Right lobe of liver (tissue), 6 donors: Measurements from ENCODE around the gene OGFOD3. TPM values are rescaled to one million over a fixed set of nuclear protein-coding genes. Genes with fewer than 3 reads are reported as not detected.
"Not testable (repeated sequence)": the region's sequence is repeated elsewhere in the genome, so short reads cannot be mapped to it uniquely, and the experiment has no call there.

Source experiments
- ATAC-seq, 4 donors: fragments of 200-7000 bp; cut with Tn5 transposase; one replicate each; pipeline ENCODE4 v1.9.1; 2020; ENCODE audit warnings: mild to moderate bottlenecking in 4 of 4, moderate library complexity in 4 of 4
- DNase-seq, 3 donors: peaks; one replicate each; pipeline ENCODE4 v3.0.0-alpha.2; 2020
- H3K27ac ChIP-seq, 3 donors: fragments of 200-600 bp; one replicate each; pipeline ENCODE4 v1.8.0; 2022
- H3K27me3 ChIP-seq, 2 donors: fragments of 200-600 bp; one replicate each; pipeline ENCODE4 v1.8.0; 2022
- H3K36me3 ChIP-seq, 4 donors: fragments of 200-600 bp; sonication (generic) in 1 of 4; one replicate each; pipeline versions ENCODE4 v1.5.1 to v1.8.0; 2017 to 2022; ENCODE audit warnings: control low read depth in 1 of 4
- H3K4me1 ChIP-seq, 4 donors: fragments of 200-600 bp; sonication (generic) in 1 of 4; one replicate each; pipeline versions ENCODE4 v1.5.1 to v1.8.0; 2017 to 2022; ENCODE audit warnings: control low read depth in 1 of 4
- H3K4me3 ChIP-seq, 3 donors: fragments of 200-600 bp; one replicate each; pipeline ENCODE4 v1.8.0; 2022
- H3K9me3 ChIP-seq, 4 donors: fragments of 200-600 bp; sonication (generic) in 1 of 4; one replicate each; pipeline versions ENCODE4 v1.5.1 to v1.8.0; 2017 to 2022; ENCODE audit warnings: control low read depth in 1 of 4
- CTCF ChIP-seq, 4 donors: fragments of 200-600 bp in 3 of 4; fragments of 450-650 bp in 1 of 4; IDR thresholded peaks; one replicate each; pipeline versions ENCODE4 v1.5.1 to v1.8.0; 2016 to 2022; ENCODE audit warnings: antibody characterized with exemption in 4 of 4, mild to moderate bottlenecking in 2 of 4
- POLR2A ChIP-seq: fragments of 450-650 bp; IDR thresholded peaks from one replicate; pipeline ENCODE4 v1.6.1; 2017; ENCODE audit warnings: antibody characterized with exemption, mild to moderate bottlenecking
- whole genome bisulfite sequencing: methylation state at CpG from one replicate; pipeline ENCODE4 v1.1.6; 2018; ENCODE audit warnings: low coverage, low lambda C conversion rate; ENCODE audit not compliant: insufficient coverage; ENCODE audit errors: missing lambda C conversion rate; 5-methylcytosine and 5-hydroxymethylcytosine counted together
- intact Hi-C, 2 donors: fragments of 100-400 bp; cut with DNase I; formaldehyde crosslinking; loops; one replicate each; pipeline versions ENCODE4 v1.11.2 to v1.14.1; 2022
- total RNA-seq, 6 experiments: library from RNA; depleted of rRNA in 2 of 6; stranded (reverse); fragments of >200 nt in 2 of 6; fragmentation: NEBNext Ultra II Directional in 3 of 6; extraction: Animal tissue kit (Norgen Biotek cat#: 25700) in 3 of 6; gene quantifications; one replicate each; pipeline versions ENCODE4 v1.1.0 to v1.2.4, GENCODE V29; 2016 to 2023
- donor health status: DM: no; HTN: yes; CAD: no.
- donor health status: DM: no; HTN: no; CAD: no.
- donor health status: DM: no; HTN: no; CAD: no.
- donor health status: DM: no; HTN: yes; CAD: no.
- donor health status: DM: no; HTN: yes; CAD: no.

OGFOD3 gene
- total RNA-seq, 6 experiments from 2014 or later, result 13.5 to 23.4 (median 16.2) TPM

DNA sequence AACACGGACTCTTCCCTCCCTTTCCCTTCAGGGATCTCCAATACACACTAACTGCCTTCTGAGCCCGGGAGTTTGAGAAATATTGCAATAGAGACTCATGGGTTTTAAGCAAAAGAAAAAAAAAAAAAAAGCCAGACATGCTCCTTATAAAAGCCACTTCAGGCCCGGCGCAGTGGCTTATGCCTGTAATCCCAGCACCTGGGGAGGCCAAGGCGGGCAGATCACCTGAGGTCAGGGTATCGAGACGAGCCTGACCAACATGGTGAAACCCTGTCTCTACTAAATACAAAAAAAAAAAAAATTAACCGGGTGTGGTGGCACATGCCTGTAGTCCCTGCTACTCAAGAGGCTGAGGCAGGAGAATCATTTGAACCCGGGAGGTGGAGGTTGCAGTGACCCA lies 2.6 kb downstream of the OGFOD3 start:
- H3K4me1 ChIP-seq, result peaks cover 0 to 22% (median 6%) of the 10 kb centered on the region in 4 donors
- TF ChIP-seq CTCF (IDR thresholded peaks at IDR 0.05) (no peak), POLR2A (no peak)
- DNase-seq, result no peak
- no peak overlapping the region for H3K27ac ChIP-seq
- no peaks in the 10 kb centered on the region for H3K9me3 ChIP-seq
- ATAC-seq, result no peak
- intact Hi-C loops, result loop anchor here in 1 of 2 donors (10.0 kb wide), 1 partner anchor 61 kb away; the partner anchor contains the start of gene TEX19
- no peak overlapping the region for H3K4me3 ChIP-seq
- no peaks in the 10 kb centered on the region for H3K36me3 ChIP-seq
- 90% methylated on average over 6 of the region's 9 CpGs for WGBS
- H3K27me3 ChIP-seq, result no peaks in the 10 kb centered on the region

DNA sequence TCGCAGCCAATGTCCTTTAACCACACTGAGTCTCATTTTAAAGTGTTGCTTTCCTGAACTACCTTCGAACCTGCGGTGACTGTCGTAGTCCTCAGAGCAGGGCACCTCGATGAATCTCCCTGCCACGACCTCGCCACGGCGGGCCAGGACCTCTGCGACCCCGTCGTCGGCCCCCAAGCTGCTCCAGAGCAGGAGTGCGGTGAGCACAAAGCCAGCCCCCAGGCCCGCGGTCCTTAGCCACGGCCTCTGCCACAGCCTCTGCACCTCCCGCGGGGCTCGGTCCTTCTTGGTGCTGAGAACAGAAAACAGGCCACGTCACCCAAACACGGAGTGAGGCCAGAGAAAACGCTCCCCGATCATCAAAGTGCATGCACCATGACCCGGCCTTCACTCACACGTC lies 3.0 kb downstream of the OGFOD3 start:
- WGBS, result 88% methylated on average over 5 of the region's 26 CpGs
- DNase-seq (no peak), ATAC-seq (no peak)
- TF ChIP-seq CTCF (IDR thresholded peaks at IDR 0.05) (no peak), POLR2A (no peak)
- Histone ChIP-seq H3K4me3 (no peak overlapping the region), H3K36me3 (no peaks in the 10 kb centered on the region), H3K27me3 (no peaks in the 10 kb centered on the region), H3K27ac (no peak overlapping the region), H3K4me1 (peaks cover 0 to 22% (median 6%) of the 10 kb centered on the region in 4 donors), H3K9me3 (no peaks in the 10 kb centered on the region)
- intact Hi-C loops, result loop anchor here in 1 of 2 donors (10.0 kb wide), 1 partner anchor 61 kb away; the partner anchor contains the start of gene TEX19

DNA sequence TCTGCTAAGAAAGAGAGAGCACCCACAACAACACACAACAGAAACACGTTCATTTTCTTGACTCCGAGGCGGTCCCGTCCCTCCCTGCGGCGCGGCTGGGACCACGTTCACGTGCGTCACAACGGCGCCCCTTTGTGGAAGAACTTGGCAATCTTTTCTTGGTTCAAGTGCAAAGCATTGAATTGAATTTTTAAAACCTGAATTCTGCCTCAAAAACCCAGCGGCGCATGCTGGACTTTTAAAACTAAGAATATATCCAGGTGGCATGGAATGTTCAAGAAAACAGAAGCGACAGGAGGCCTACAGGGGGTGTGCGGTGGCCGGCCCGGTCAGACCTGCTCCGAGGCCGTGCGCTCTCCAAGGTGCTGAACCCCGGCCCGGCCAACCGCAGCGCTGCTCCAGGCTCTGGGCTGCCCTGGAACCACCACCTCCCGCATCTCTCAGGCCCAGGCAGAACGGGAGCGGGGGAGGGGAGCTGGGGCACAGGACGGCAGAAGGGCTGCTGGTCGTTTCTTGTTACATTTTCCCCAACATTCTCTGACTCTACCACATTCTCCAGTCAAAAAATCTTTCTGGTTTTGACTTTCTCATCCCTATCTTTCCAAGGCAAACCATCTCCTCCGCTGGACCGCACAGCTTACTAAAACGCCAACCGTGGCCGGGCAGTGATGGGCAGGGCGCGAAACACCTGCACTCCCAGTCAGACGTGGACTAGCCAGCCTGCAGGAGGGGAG lies 3.7 kb downstream of the OGFOD3 start:
- 7% methylated on average over 19 of the region's 38 CpGs for WGBS
- no peaks in the 10 kb centered on the region for H3K36me3 ChIP-seq
- DNase-seq (peak; percentile 74 to 80 (median 76)), ATAC-seq (peak; percentile 62 to 65 (median 64))
- H3K27ac ChIP-seq, result no peak overlapping the region
- H3K4me1 ChIP-seq, result peaks cover 0 to 21% (median 6%) of the 10 kb centered on the region in 4 donors
- TF ChIP-seq POLR2A (no peak), CTCF (IDR thresholded peaks at IDR 0.05) (peak; percentile 54 to 70 (median 61))
- no peaks in the 10 kb centered on the region for H3K9me3 ChIP-seq
- intact Hi-C loops, result loop anchor here in 1 of 2 donors (10.0 kb wide), 1 partner anchor 60 kb away; the partner anchor contains the start of gene TEX19
- peak overlapping the region in 1 of 3 donors; percentile 10 for H3K4me3 ChIP-seq
- H3K27me3 ChIP-seq, result no peaks in the 10 kb centered on the region

DNA sequence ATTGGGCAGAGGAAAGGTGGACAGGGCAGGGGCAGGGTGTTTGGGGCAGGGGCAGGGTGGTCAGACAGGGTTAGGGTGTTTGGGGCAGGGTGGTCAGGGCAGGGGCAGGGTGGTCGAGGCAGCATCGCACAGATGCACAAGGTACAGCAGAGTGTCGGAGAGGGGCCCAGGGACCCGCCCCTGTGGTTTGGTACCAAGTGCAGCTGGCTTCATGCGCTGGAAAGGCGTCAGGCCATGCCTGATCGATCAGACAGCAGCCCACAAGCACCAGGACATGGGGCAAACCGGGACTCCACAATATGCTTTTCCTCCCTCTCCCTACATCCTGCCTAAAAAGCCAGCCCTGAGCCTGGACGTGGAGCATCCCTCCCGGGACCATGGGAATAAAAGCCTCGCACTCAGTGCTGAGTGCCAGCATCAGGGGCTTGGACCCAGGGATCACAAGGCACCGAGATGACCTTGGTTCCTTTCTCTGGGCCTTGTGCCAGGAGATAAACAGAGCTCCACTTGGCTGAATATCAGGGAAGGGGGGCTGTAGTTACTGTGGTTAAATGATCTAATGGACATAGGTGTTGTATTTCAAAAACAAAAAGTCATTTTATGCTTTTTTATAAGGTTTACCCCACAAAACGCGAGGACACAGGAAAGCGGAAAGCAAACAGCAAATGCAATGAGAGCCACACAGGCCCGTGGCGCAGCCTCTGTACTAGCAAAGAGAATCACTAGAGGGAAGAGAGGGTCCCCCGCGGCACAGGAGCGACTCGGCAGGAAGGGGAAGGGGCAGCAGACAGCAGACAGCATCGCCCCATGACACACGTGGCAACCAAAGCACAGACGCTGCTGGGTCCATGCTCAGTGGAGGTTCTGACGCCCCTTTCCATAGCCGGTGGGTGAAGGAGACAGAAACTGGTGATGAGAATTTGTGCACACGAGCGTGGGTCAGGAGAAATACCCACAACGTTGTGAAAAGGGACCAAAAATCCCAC lies 5.6 kb downstream of the OGFOD3 start:
- no peak overlapping the region for H3K27ac ChIP-seq
- H3K4me3 ChIP-seq, result no peak overlapping the region
- TF ChIP-seq POLR2A (no peak), CTCF (IDR thresholded peaks at IDR 0.05) (no peak)
- 54% methylated on average over 29 of the region's 29 CpGs for WGBS
- no peaks in the 10 kb centered on the region for H3K36me3 ChIP-seq
- no peaks in the 10 kb centered on the region for H3K9me3 ChIP-seq
- no peaks in the 10 kb centered on the region for H3K27me3 ChIP-seq
- DNase-seq (no peak), ATAC-seq (peak; percentile 48 to 65 (median 53))
- intact Hi-C loops, result loop anchor here in 1 of 2 donors (10.0 kb wide), 1 partner anchor 58 kb away; the partner anchor contains the start of gene TEX19
- peaks cover 0 to 9% (median 2%) of the 10 kb centered on the region in 4 donors for H3K4me1 ChIP-seq

DNA sequence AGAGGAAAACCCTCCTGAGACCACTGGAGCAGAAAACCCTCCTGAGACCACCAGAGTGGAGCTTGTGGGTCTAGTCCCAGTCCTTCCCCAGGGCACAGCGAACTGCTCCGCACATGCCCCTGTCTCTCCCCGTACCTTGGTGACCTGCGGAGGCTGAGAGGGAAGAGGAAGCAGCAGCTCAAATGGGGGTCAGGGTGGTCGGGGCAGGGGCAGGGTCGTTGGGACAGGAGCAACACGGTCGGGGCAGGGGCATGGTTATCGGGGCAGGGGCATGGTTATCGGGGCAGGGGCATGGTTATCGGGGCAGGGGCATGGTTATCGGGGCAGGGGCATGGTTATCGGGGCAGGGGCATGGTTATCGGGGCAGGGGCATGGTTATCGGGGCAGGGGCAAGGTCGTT lies 6.3 kb downstream of the OGFOD3 start:
- not testable (repeated sequence) for ATAC-seq, H3K36me3 ChIP-seq

More for the DNA sequence above, 6.3 kb downstream of the OGFOD3 start:
- 65% methylated on average over 16 of the region's 16 CpGs for WGBS
- not testable (repeated sequence) for DNase-seq, H3K9me3 ChIP-seq, H3K4me1 ChIP-seq, H3K27ac ChIP-seq, H3K27me3 ChIP-seq, H3K4me3 ChIP-seq
- intact Hi-C loops, result loop anchor here in 1 of 2 donors (10.0 kb wide), 1 partner anchor 57 kb away; the partner anchor contains the start of gene TEX19
